ENCODE measurements around the gene SLC28A2.
"Not testable (repeated sequence)": the region's sequence is repeated elsewhere in the genome, so short reads cannot be mapped to it uniquely, and the experiment has no call there.

SLC28A2 gene

DNA sequence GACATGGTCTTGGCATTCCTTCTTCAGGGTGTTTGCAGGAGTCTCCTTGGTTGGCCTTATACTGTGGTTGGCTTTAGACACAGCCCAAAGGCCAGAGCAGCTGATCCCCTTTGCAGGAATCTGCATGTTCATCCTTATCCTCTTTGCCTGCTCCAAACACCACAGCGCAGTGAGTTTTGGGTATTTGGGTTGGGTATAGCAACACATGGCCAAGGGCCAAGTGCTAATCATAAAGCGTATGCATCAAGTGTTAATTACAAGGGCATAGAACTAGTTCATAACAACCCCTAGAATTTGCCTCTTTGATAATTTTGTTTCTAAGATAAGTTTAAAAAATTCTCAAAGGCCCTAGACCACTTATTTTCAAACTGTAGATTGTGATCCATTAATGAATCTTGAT is 11.8 kb downstream of the SLC28A2 start:
- no peaks in the 10 kb centered on the region for H3K4me1 ChIP-seq (ENCODE audit: control insufficient read depth, insufficient read depth, low read length)
- H3K9ac ChIP-seq (ENCODE audit: low read length), result no peak overlapping the region
- no peaks in the 10 kb centered on the region for H3K9me3 ChIP-seq (ENCODE audit: control insufficient read depth, insufficient read depth, low read depth, low read length)
- H3K27me3 ChIP-seq (ENCODE audit: control insufficient read depth, insufficient read depth, low read length), result no peaks in the 10 kb centered on the region
- H3K36me3 ChIP-seq (ENCODE audit: control insufficient read depth, insufficient read depth, low read length), result no peaks in the 10 kb centered on the region
- H3K27ac ChIP-seq (ENCODE audit: low read depth, low read length), result no peak overlapping the region
- H3K4me3 ChIP-seq (ENCODE audit: low read depth, low read length), result no peak overlapping the region

DNA sequence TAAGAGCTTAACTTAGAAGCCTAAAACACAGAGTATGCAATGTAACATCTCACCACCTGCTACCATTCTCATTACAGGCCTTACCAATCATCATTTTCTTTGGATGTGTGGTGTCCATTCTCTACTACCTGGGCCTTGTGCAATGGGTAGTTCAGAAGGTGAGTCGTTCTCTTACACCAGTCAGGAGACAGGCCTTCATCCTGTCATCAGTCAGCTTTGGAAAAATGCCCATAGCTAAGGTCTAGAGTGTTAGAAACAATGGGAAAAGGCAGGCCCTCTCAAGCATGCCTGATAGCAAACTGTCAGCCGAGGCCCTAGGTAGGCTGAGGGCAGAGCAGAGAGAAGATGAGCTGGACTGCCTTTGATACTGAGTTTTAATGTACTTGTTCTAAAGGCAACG is 13.5 kb downstream of the SLC28A2 start:
- H3K4me1 ChIP-seq (ENCODE audit: control insufficient read depth, insufficient read depth, low read length), result no peaks in the 10 kb centered on the region
- no peaks in the 10 kb centered on the region for H3K36me3 ChIP-seq (ENCODE audit: control insufficient read depth, insufficient read depth, low read length)
- H3K4me3 ChIP-seq (ENCODE audit: low read depth, low read length), result no peak overlapping the region
- H3K9me3 ChIP-seq (ENCODE audit: control insufficient read depth, insufficient read depth, low read depth, low read length), result no peaks in the 10 kb centered on the region
- H3K27ac ChIP-seq (ENCODE audit: low read depth, low read length), result no peak overlapping the region
- no peaks in the 10 kb centered on the region for H3K27me3 ChIP-seq (ENCODE audit: control insufficient read depth, insufficient read depth, low read length)
- H3K9ac ChIP-seq (ENCODE audit: low read length), result no peak overlapping the region

DNA sequence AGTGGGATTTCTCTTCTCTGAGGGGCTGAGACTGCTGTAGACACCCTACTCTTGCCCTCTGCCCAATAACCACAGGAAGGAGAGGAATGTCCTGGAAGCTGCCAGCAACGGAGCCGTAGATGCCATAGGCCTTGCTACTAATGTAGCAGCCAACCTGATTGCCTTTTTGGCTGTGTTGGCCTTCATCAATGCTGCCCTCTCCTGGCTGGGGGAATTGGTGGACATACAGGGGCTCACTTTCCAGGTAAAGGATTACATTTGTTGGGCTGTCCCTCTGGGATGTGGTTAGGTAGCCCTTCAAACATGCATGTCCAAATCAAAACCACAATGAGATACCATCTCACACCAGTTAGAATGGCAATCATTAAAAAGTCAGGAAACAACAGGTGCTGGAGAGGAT is 16.1 kb downstream of the SLC28A2 start:
- Histone ChIP-seq H3K27ac (ENCODE audit: low read depth, low read length) (no peak overlapping the region), H3K4me1 (ENCODE audit: control insufficient read depth, insufficient read depth, low read length) (no peaks in the 10 kb centered on the region), H3K36me3 (ENCODE audit: control insufficient read depth, insufficient read depth, low read length) (no peaks in the 10 kb centered on the region), H3K9ac (ENCODE audit: low read length) (no peak overlapping the region), H3K27me3 (ENCODE audit: control insufficient read depth, insufficient read depth, low read length) (no peaks in the 10 kb centered on the region), H3K9me3 (ENCODE audit: control insufficient read depth, insufficient read depth, low read depth, low read length) (no peaks in the 10 kb centered on the region), H3K4me3 (ENCODE audit: low read depth, low read length) (no peak overlapping the region)

DNA sequence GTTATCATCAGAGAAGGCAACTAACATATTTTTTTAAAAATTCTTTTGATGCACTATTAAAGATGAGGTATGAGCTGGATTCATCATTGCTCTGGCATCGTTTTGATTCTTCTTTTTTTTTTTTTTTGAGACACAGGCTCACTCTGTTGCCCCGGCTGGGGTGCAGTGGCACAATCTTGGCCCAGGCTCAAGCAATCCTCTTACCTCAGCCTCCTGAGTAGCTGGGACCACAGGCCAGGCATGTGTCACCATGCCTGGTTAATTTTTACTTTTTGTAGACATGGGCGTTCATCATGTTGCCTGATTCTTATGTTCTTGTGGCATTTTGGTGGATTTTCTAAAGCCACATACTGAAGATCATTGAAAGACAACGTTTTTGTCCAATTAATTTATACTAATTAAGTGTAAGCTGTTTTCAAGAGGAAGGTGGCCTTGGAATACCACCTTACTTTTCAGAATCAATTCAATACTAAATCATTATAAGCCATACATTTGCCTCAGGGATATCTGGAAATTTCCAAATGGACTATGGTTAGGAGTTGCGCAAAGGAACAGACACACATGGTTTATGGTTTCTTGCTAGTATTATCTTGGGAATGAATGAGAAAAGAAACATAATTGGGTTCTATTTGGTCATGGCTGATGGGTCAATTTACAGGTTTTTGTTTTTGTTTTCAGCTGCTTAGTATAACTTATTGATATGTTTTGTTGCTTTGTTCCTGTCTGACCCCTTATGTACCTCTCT is 22.8 kb downstream of the SLC28A2 start:
- Histone ChIP-seq H3K9me3 (ENCODE audit: control insufficient read depth, insufficient read depth, low read depth, low read length) (no peaks in the 10 kb centered on the region), H3K9ac (ENCODE audit: low read length) (no peak overlapping the region), H3K4me3 (ENCODE audit: low read depth, low read length) (no peak overlapping the region), H3K27me3 (ENCODE audit: control insufficient read depth, insufficient read depth, low read length) (no peaks in the 10 kb centered on the region), H3K27ac (ENCODE audit: low read depth, low read length) (no peak overlapping the region), H3K4me1 (ENCODE audit: control insufficient read depth, insufficient read depth, low read length) (peaks cover 6% of the 10 kb centered on the region; the same call in 1 of the 2 replicates), H3K36me3 (ENCODE audit: control insufficient read depth, insufficient read depth, low read length) (no peaks in the 10 kb centered on the region)

DNA sequence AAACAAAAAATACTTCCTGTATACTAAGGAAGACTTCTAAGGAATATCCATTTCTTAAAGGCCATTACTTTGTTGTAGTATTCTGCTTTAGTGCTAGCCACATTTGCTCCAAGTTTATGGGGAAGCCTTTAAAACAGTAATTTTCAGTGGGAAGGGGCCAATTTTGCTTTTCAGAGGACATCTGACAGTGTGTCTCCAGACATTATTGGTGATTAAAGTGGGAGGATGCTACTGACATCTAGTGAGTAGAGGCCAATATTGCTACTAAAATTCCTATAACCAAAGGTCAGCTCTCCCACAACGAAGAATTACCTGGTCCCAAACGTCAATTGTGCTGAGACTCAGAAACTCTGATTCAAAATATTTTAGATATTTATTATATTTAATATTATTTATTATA is 24.8 kb downstream of the SLC28A2 start:
- H3K4me3 ChIP-seq (ENCODE audit: low read depth, low read length), result no peak overlapping the region
- H3K9me3 ChIP-seq (ENCODE audit: control insufficient read depth, insufficient read depth, low read depth, low read length), result no peaks in the 10 kb centered on the region
- H3K4me1 ChIP-seq (ENCODE audit: control insufficient read depth, insufficient read depth, low read length), result peaks cover 6% of the 10 kb centered on the region; the same call in 1 of the 2 replicates
- H3K9ac ChIP-seq (ENCODE audit: low read length), result no peak overlapping the region
- no peaks in the 10 kb centered on the region for H3K36me3 ChIP-seq (ENCODE audit: control insufficient read depth, insufficient read depth, low read length)
- no peaks in the 10 kb centered on the region for H3K27me3 ChIP-seq (ENCODE audit: control insufficient read depth, insufficient read depth, low read length)
- no peak overlapping the region for H3K27ac ChIP-seq (ENCODE audit: low read depth, low read length)

DNA sequence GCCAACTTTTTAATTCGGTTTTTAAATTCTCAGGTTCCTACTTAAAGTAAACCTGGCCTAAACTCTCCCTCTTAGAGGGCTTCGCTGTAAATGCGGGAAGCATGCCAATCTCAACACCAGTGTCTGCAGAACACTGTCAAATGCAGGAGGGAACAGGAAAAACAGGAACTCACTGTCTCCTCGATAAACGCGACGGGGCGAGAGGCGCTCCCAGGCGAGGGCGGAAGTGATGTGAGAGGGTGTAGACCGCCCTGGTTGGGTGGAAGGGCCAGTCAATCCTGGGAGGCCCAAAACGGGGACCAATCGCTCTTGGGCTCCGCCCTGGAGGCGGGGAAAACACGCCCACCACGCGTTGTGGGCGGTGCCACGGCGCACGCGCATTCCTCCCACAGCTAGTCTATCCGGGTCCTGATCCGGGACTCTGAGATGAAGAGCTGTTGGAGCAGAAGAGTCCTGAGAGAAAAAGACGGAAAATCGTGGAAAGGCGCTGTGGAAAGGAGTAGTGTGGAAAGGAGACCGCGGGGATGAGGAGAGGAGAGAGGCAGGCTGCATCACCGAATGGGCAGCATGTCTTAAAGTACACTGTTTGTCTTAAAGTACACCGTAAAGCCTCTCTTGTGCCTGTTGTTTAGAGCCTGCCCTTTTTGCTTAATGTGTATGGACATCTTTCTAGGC is 27.1 kb downstream of the SLC28A2 start:
- Histone ChIP-seq H3K9me3 (ENCODE audit: control insufficient read depth, insufficient read depth, low read depth, low read length) (no peaks in the 10 kb centered on the region), H3K4me1 (ENCODE audit: control insufficient read depth, insufficient read depth, low read length) (peaks cover 6% of the 10 kb centered on the region; the same call in 1 of the 2 replicates), H3K27ac (ENCODE audit: low read depth, low read length) (no peak overlapping the region), H3K36me3 (ENCODE audit: control insufficient read depth, insufficient read depth, low read length) (no peaks in the 10 kb centered on the region), H3K4me3 (ENCODE audit: low read depth, low read length) (peak overlapping the region; percentile 79), H3K9ac (ENCODE audit: low read length) (peak overlapping the region; percentile 91), H3K27me3 (ENCODE audit: control insufficient read depth, insufficient read depth, low read length) (no peaks in the 10 kb centered on the region)

DNA sequence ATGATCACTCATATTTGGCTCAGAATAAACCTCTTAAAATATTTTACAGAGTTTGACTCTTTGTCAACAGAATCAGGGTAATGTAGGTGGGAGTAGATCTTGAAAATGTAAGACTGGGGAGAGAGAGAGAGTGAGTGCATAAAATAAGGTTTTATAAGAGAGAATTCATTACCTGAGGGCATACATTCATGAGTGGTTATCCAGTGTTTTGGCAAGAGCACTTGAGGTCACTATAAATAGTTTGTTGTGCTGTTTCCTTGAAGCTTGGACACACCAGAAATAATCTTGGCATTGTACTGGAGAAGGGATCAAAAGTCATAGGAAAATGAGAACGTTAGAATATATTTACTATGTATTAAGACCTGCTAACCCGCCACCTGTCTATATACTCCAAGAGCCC is 33.4 kb downstream of the SLC28A2 start:
- H3K9me3 ChIP-seq (ENCODE audit: control insufficient read depth, insufficient read depth, low read depth, low read length), result no peaks in the 10 kb centered on the region
- no peaks in the 10 kb centered on the region for H3K4me1 ChIP-seq (ENCODE audit: control insufficient read depth, insufficient read depth, low read length)
- no peaks in the 10 kb centered on the region for H3K27me3 ChIP-seq (ENCODE audit: control insufficient read depth, insufficient read depth, low read length)
- H3K4me3 ChIP-seq (ENCODE audit: low read depth, low read length), result no peak overlapping the region
- no peaks in the 10 kb centered on the region for H3K36me3 ChIP-seq (ENCODE audit: control insufficient read depth, insufficient read depth, low read length)
- H3K27ac ChIP-seq (ENCODE audit: low read depth, low read length), result no peak overlapping the region
- no peak overlapping the region for H3K9ac ChIP-seq (ENCODE audit: low read length)

DNA sequence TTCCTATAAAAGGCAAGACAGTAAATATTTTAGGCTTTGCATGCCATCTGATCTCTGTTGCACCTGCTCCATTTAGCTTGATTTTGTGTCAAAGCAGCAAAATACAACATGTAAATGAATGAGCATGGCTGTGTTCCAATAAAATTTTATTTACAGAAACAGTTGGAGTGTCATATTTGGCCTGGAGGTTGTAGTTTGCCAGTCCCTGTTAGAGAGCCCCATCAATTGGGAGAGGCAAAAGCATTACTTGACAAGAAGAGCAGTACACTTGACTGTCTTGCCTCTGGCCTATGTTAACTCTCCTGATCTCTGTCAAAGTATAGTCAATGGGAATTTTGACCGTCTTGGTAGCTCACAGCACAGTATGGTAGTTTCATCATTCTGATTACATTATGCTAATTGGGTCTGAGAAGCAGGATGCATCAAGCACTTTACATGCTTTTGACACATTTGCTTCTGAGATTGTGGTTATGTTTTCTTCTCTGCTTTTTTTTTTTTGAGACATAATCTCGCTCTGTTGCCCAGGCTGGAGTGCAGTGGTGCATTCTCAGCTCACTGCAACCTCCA is 35.4 kb downstream of the SLC28A2 start:
- Histone ChIP-seq H3K9me3 (ENCODE audit: control insufficient read depth, insufficient read depth, low read depth, low read length) (no peaks in the 10 kb centered on the region; the same call in 1 of the 2 replicates), H3K4me1 (ENCODE audit: control insufficient read depth, insufficient read depth, low read length) (no peaks in the 10 kb centered on the region), H3K36me3 (ENCODE audit: control insufficient read depth, insufficient read depth, low read length) (no peaks in the 10 kb centered on the region), H3K27ac (ENCODE audit: low read depth, low read length) (no peak overlapping the region), H3K4me3 (ENCODE audit: low read depth, low read length) (no peak overlapping the region), H3K9ac (ENCODE audit: low read length) (no peak overlapping the region), H3K27me3 (ENCODE audit: control insufficient read depth, insufficient read depth, low read length) (no peaks in the 10 kb centered on the region)

DNA sequence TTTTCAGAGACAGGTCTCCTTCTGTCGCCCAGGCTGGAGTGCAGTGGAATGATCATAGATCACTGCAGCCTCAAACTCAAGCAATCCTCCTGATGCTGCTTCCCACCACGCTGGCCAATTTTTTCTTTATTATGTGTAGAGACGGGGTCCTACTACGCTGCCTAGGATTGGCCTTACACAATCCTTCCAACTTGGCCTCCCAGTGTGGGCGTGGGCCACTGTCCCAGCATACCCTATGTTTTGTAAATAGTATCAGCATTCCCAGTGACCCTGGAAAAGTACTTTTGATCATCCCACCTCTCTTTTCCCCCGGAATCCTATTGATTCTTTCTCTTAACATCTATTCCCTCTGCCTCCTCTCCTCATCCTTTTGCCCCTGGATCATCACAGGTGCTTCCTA is 36.9 kb downstream of the SLC28A2 start:
- H3K27ac ChIP-seq (ENCODE audit: low read depth, low read length), result no peak overlapping the region
- no peaks in the 10 kb centered on the region for H3K36me3 ChIP-seq (ENCODE audit: control insufficient read depth, insufficient read depth, low read length)
- H3K4me1 ChIP-seq (ENCODE audit: control insufficient read depth, insufficient read depth, low read length), result no peaks in the 10 kb centered on the region
- no peaks in the 10 kb centered on the region for H3K27me3 ChIP-seq (ENCODE audit: control insufficient read depth, insufficient read depth, low read length)
- no peak overlapping the region for H3K4me3 ChIP-seq (ENCODE audit: low read depth, low read length)
- H3K9me3 ChIP-seq (ENCODE audit: control insufficient read depth, insufficient read depth, low read depth, low read length), result no peaks in the 10 kb centered on the region; the same call in 1 of the 2 replicates
- no peak overlapping the region for H3K9ac ChIP-seq (ENCODE audit: low read length)

DNA sequence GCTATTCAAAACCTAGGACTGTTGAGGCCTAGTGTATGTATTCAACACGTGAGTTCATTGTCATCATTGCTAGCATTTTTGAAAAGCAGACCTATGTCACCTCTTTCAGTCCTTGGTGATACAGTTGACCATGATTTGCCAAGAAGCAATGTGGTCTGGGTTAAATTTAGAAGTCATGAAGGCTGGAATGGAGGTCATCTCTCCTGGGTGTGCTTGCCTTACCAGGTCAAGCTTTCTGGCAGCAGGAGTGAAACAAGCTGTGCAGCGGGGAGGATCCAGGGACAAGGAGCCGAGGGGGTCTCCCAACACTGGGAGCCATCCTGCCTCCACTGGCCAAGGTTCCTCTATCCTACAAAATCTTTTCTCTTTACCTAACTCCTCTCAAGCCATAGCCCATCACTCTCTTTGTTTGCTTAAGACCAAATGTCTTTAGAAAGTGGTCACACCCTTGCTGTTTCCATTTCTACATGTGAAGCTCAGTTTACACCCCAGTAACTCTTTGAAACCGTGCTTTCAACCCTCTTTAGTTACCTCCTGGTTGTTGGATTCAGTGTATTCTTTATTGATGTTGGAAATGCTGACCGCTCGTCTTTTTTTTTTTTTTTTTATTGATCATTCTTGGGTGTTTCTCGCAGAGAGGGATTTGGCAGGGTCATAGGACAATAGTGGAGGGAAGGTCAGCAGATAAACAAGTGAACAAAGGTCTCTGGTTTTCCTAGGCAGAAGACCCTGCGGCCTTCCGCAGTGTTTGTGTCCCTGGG is 40.0 kb downstream of the SLC28A2 start:
- Histone ChIP-seq H3K9ac (ENCODE audit: low read length) (no peak overlapping the region), H3K27me3 (ENCODE audit: control insufficient read depth, insufficient read depth, low read length) (no peaks in the 10 kb centered on the region)

DNA sequence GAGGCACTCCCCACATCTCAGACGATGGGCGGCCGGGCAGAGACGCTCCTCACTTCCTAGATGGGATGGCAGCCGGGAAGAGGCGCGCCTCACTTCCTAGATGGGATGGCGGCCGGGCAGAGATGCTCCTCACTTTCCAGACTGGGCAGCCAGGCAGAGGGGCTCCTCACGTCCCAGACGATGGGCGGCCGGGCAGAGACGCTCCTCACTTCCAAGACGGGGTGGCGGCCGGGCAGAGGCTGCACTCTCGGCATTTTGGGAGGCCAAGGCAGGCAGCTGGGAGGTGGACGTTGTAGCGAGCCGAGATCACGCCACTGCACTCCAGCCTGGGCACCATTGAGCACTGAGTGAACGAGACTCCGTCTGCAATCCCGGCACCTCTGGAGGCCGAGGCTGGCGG is 41.3 kb downstream of the SLC28A2 start:
- not testable (repeated sequence) for H3K36me3 ChIP-seq (ENCODE audit: control insufficient read depth, insufficient read depth, low read length); H3K27ac ChIP-seq (ENCODE audit: low read depth, low read length); H3K4me1 ChIP-seq (ENCODE audit: control insufficient read depth, insufficient read depth, low read length); H3K4me3 ChIP-seq (ENCODE audit: low read depth, low read length); H3K9ac ChIP-seq (ENCODE audit: low read length); H3K27me3 ChIP-seq (ENCODE audit: control insufficient read depth, insufficient read depth, low read length)
- peaks cover 22% of the 10 kb centered on the region for H3K9me3 ChIP-seq (ENCODE audit: control insufficient read depth, insufficient read depth, low read depth, low read length)

More for the DNA sequence above, 40.0 kb downstream of the SLC28A2 start:
- Histone ChIP-seq H3K9me3 (ENCODE audit: control insufficient read depth, insufficient read depth, low read depth, low read length) (peaks cover 10% of the 10 kb centered on the region; the same call in 1 of the 2 replicates), H3K27ac (ENCODE audit: low read depth, low read length) (no peak overlapping the region), H3K4me3 (ENCODE audit: low read depth, low read length) (no peak overlapping the region), H3K36me3 (ENCODE audit: control insufficient read depth, insufficient read depth, low read length) (no peaks in the 10 kb centered on the region), H3K4me1 (ENCODE audit: control insufficient read depth, insufficient read depth, low read length) (no peaks in the 10 kb centered on the region)
